Panc1 (cell line): Measurements from ENCODE around the gene SYT1. TPM values are rescaled to one million over a fixed set of nuclear protein-coding genes. Genes with fewer than 3 reads are reported as not detected.

Experiments
- ATAC-seq: fragments of 200-7000 bp; cut with Tn5 transposase; 2 replicates; pipeline ENCODE4 v1.9.1; 2020; ENCODE audit warnings: mild to moderate bottlenecking, moderate library complexity
- BruUV-seq: library from RNA; stranded (reverse); fragments of 400-500 nt; replicated peaks from 2 replicates; lab custom pipeline; 2021; lab: Mats Ljungman, UMichigan
- CTCF ChIA-PET: fragments of 300-600 bp; sonication (Branson Sonifier 250); formaldehyde crosslinking; loops from one replicate; lab custom pipeline; 2022; ENCODE audit warnings: antibody characterized with exemption; lab: Charles Lee
- POLR2A ChIA-PET: fragments of 300-600 bp; sonication (Branson Sonifier 250); formaldehyde crosslinking; loops from one replicate; lab custom pipeline; 2022; ENCODE audit warnings: antibody characterized with exemption; lab: Charles Lee
- DNase-seq: peaks from one replicate; pipeline ENCODE4 v3.0.0-alpha.2; 2010; ENCODE audit warnings: low read depth, low spot score
- H3K27ac ChIP-seq: 2 replicates; pipeline ENCODE4 v1.5.1; 2011; ENCODE audit warnings: mild to moderate bottlenecking, low read length, inconsistent platforms
- H3K27me3 ChIP-seq: fragments of 200-500 bp; sonication (Bioruptor generic); 2 replicates; pipeline ENCODE4 v1.6.0; 2014; ENCODE audit warnings: low read length, inconsistent platforms; ENCODE audit not compliant: control insufficient read depth, insufficient read depth
- H3K36me3 ChIP-seq: fragments of 200-500 bp; sonication (Bioruptor generic); 2 replicates; pipeline ENCODE4 v1.5.1; 2014; ENCODE audit warnings: inconsistent platforms, mild to moderate bottlenecking, low read length, moderate library complexity; ENCODE audit not compliant: control insufficient read depth, insufficient read depth
- H3K4me1 ChIP-seq: 2 replicates; pipeline ENCODE4 v1.5.1; 2011; ENCODE audit warnings: inconsistent platforms, mild to moderate bottlenecking, low read length, moderate library complexity; ENCODE audit not compliant: control insufficient read depth, insufficient read depth
- H3K4me3 ChIP-seq, 2 experiments: 2 replicates each; pipeline ENCODE4 v1.5.1; 2011 to 2012; ENCODE audit warnings: low read depth in 2 of 2, low read length in 2 of 2, mild to moderate bottlenecking in 2 of 2, inconsistent platforms in 1 of 2, moderate library complexity in 1 of 2
- H3K9me3 ChIP-seq: fragments of 200-500 bp; sonication (Bioruptor generic); 2 replicates; pipeline ENCODE4 v1.5.1; 2014; ENCODE audit warnings: low read depth, mild to moderate bottlenecking, inconsistent platforms, low read length, moderate library complexity; ENCODE audit not compliant: control insufficient read depth, insufficient read depth
- POLR2AphosphoS5 ChIP-seq: IDR thresholded peaks from 2 replicates; pipeline ENCODE4 v1.6.1; 2012; ENCODE audit warnings: mild to moderate bottlenecking, low read depth, low read length, moderate library complexity
- SIN3A ChIP-seq: IDR thresholded peaks from 2 replicates; pipeline ENCODE4 v1.6.1; 2012; ENCODE audit warnings: low read depth, mild to moderate bottlenecking, low read length, moderate library complexity, borderline replicate concordance; ENCODE audit not compliant: insufficient read depth
- TCF7L2 ChIP-seq: IDR thresholded peaks from 2 replicates; pipeline ENCODE4 v1.6.1; 2011; ENCODE audit warnings: mild to moderate bottlenecking, low read depth, low read length, inconsistent platforms
- in situ Hi-C: cut with HindIII; loops from 2 replicates; pipeline ENCODE4 v1.10.0; 2016; ENCODE audit warnings: low sequenced_read_pairs, low pct_unique_long_range_greater_than_20kb
- intact Hi-C: fragments of 100-400 bp; cut with micrococcal nuclease; formaldehyde crosslinking; loops from one replicate; pipeline ENCODE4 v1.10.0; 2022; ENCODE audit not compliant: unreplicated experiment
- total RNA-seq: library from RNA; stranded (reverse); gene quantifications from one replicate; pipeline ENCODE4 v1.2.1, GENCODE V29; 2021; ENCODE audit not compliant: unreplicated experiment
- TF ChIP-seq, protein P1 (sequence below): fragments of 450-650 bp; IDR thresholded peaks from 2 replicates; pipeline ENCODE4 v1.5.1; 2017; ENCODE audit warnings: mild to moderate bottlenecking
- TF ChIP-seq, protein P2 (sequence below), 2 experiments: IDR thresholded peaks; 2 replicates each; pipeline ENCODE4 v1.6.1; 2011 to 2012; ENCODE audit warnings: low read depth in 2 of 2, control low read depth in 1 of 2, low read length in 1 of 2, mild to moderate bottlenecking in 1 of 2, moderate library complexity in 1 of 2; ENCODE audit not compliant: insufficient read depth in 1 of 2

Gene SYT1
- total RNA-seq, 1 experiment from 2014 or later: 3.0 TPM

DNA sequence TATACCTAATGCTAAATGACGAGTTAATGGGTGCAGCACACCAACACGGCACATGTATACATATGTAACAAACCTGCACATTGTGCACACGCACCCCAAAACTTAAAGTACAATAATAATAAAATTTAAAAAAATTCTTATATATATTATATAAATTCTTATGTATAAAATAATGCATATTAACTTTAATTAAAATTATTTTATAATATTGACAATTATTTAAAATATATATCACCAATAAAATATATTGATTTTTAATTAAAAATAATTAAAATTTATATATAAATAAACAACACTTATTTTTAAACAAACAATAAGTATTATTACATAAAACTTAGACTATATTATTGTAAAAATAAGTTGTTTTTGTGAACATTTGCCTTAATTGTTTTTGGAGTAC, 188.8 kb downstream of the SYT1 start:
- TF ChIP-seq SIN3A (no peak), TCF7L2 (no peak), POLR2AphosphoS5 (no peak)
- TF ChIP-seq, protein P1, sequence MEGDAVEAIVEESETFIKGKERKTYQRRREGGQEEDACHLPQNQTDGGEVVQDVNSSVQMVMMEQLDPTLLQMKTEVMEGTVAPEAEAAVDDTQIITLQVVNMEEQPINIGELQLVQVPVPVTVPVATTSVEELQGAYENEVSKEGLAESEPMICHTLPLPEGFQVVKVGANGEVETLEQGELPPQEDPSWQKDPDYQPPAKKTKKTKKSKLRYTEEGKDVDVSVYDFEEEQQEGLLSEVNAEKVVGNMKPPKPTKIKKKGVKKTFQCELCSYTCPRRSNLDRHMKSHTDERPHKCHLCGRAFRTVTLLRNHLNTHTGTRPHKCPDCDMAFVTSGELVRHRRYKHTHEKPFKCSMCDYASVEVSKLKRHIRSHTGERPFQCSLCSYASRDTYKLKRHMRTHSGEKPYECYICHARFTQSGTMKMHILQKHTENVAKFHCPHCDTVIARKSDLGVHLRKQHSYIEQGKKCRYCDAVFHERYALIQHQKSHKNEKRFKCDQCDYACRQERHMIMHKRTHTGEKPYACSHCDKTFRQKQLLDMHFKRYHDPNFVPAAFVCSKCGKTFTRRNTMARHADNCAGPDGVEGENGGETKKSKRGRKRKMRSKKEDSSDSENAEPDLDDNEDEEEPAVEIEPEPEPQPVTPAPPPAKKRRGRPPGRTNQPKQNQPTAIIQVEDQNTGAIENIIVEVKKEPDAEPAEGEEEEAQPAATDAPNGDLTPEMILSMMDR: no peak
- TF ChIP-seq, protein P2, sequence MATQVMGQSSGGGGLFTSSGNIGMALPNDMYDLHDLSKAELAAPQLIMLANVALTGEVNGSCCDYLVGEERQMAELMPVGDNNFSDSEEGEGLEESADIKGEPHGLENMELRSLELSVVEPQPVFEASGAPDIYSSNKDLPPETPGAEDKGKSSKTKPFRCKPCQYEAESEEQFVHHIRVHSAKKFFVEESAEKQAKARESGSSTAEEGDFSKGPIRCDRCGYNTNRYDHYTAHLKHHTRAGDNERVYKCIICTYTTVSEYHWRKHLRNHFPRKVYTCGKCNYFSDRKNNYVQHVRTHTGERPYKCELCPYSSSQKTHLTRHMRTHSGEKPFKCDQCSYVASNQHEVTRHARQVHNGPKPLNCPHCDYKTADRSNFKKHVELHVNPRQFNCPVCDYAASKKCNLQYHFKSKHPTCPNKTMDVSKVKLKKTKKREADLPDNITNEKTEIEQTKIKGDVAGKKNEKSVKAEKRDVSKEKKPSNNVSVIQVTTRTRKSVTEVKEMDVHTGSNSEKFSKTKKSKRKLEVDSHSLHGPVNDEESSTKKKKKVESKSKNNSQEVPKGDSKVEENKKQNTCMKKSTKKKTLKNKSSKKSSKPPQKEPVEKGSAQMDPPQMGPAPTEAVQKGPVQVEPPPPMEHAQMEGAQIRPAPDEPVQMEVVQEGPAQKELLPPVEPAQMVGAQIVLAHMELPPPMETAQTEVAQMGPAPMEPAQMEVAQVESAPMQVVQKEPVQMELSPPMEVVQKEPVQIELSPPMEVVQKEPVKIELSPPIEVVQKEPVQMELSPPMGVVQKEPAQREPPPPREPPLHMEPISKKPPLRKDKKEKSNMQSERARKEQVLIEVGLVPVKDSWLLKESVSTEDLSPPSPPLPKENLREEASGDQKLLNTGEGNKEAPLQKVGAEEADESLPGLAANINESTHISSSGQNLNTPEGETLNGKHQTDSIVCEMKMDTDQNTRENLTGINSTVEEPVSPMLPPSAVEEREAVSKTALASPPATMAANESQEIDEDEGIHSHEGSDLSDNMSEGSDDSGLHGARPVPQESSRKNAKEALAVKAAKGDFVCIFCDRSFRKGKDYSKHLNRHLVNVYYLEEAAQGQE (IDR thresholded peaks at IDR 0.05; ENCODE audit: insufficient read depth in 1 of 2, low read depth in 2 of 2, low read length in 1 of 2): no peak
- ChIA-PET POLR2A (no interaction called here), CTCF (no interaction called here)
- no peaks in the 10 kb centered on the region for H3K36me3 ChIP-seq
- intact Hi-C loops (no loop called here), in situ Hi-C loops (no loop called here)
- no TSS peak for BruUV-seq
- DNase-seq: no peak
- no peaks in the 10 kb centered on the region for H3K9me3 ChIP-seq
- no peaks in the 10 kb centered on the region for H3K4me1 ChIP-seq
- no peak overlapping the region for H3K4me3 ChIP-seq
- ATAC-seq: no peak
- no peak overlapping the region for H3K27ac ChIP-seq
- H3K27me3 ChIP-seq: no peaks in the 10 kb centered on the region

DNA sequence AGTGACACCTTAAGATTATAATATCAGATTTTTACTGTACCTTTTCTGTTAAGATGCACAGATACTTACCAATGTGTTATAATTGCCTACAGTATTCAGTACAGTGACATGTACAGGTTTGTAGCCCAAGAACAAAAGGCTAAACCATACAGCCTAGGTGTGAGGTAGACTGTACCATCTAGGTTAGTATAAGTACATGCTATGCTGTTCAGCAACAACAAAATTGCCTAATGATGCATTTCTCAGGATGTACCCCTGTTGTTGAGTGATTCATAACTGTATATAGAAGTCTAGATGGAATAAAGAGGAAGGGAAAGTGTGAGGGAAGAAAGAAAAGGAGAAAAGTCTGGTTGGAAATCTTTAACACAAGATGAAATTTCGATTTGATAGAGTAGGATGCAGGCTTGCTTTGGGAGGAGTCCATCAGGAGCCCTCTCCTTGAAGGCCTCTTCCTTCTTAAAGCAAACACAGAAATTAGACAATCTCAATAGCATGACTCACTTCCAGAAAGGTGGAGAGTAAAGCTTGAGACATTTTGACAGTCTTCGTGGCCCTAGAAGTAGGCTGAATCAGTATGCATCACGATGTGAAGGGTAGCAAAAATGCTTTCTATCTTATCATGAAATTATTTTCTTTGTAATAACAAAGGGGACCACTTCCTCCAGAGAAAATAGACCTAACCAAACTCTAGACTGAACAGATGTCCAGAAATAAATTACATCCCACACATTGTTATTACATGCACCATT, 191.5 kb downstream of the SYT1 start:
- H3K4me1 ChIP-seq: no peaks in the 10 kb centered on the region
- ATAC-seq: 0 out of 2 replicates have a peak, but pooled peaks have one; percentile 26
- no peak for TF ChIP-seq TCF7L2
- TF ChIP-seq SIN3A: no peak
- TF ChIP-seq POLR2AphosphoS5: no peak
- TF ChIP-seq, protein P1: no peak
- TF ChIP-seq, protein P2 (IDR thresholded peaks at IDR 0.05; ENCODE audit: insufficient read depth in 1 of 2, low read depth in 2 of 2, low read length in 1 of 2): no peak
- no peak for DNase-seq
- H3K27ac ChIP-seq: no peak overlapping the region
- H3K36me3 ChIP-seq: no peaks in the 10 kb centered on the region
- in situ Hi-C loops: no loop called here
- ChIA-PET POLR2A (no interaction called here), CTCF (no interaction called here)
- intact Hi-C loops: no loop called here
- no TSS peak for BruUV-seq
- no peaks in the 10 kb centered on the region for H3K9me3 ChIP-seq
- no peak overlapping the region for H3K4me3 ChIP-seq
- H3K27me3 ChIP-seq: no peaks in the 10 kb centered on the region
